ENCODE data around the gene RLN3.

- TF ChIP-seq CTCF (optimal IDR thresholded peaks at IDR 0.05 in 1 of 3, IDR thresholded peaks at IDR 0.05 in 1 of 3, conservative IDR thresholded peaks at IDR 0.05 in 1 of 3; ENCODE audit: extremely low read depth in 1 of 3, insufficient read depth in 2 of 3, low read length in 3 of 3): no peak
- no peak for TF ChIP-seq EZH2 (IDR thresholded peaks at IDR 0.05; ENCODE audit: low read length)
These were observed 3.2 kb downstream of the RLN3 start for GRCh38 chr19:14030997-14031718.

Data from keratinocyte (primary cell).